Retinal pigment epithelial cell (primary cell): ENCODE results near the gene PPTC7.
"Not testable (repeated sequence)": the region's sequence is repeated elsewhere in the genome, so short reads cannot be mapped to it uniquely, and the experiment has no call there.

ENCODE experiments used
- DNase-seq: peaks from one replicate; pipeline ENCODE4 v3.0.0-alpha.2; 2010; ENCODE audit warnings: low read depth
- H3K4me3 ChIP-seq: 2 replicates; pipeline ENCODE4 v1.5.1; 2011; ENCODE audit warnings: mild to moderate bottlenecking, low read length, control low read depth, moderate library complexity
- TF ChIP-seq, protein P1 (sequence below): conservative IDR thresholded peaks from 2 replicates; pipeline ENCODE4 v1.5.1; 2011; ENCODE audit warnings: low read depth, low read length, control low read depth, inconsistent platforms

The PPTC7 gene

GRCh38 chr12:110528277-110528839 lies 54.8 kb downstream of the PPTC7 start:
- no peak for DNase-seq
- no peak overlapping the region for H3K4me3 ChIP-seq
- TF ChIP-seq, protein P1, sequence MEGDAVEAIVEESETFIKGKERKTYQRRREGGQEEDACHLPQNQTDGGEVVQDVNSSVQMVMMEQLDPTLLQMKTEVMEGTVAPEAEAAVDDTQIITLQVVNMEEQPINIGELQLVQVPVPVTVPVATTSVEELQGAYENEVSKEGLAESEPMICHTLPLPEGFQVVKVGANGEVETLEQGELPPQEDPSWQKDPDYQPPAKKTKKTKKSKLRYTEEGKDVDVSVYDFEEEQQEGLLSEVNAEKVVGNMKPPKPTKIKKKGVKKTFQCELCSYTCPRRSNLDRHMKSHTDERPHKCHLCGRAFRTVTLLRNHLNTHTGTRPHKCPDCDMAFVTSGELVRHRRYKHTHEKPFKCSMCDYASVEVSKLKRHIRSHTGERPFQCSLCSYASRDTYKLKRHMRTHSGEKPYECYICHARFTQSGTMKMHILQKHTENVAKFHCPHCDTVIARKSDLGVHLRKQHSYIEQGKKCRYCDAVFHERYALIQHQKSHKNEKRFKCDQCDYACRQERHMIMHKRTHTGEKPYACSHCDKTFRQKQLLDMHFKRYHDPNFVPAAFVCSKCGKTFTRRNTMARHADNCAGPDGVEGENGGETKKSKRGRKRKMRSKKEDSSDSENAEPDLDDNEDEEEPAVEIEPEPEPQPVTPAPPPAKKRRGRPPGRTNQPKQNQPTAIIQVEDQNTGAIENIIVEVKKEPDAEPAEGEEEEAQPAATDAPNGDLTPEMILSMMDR, result no peak

DNA sequence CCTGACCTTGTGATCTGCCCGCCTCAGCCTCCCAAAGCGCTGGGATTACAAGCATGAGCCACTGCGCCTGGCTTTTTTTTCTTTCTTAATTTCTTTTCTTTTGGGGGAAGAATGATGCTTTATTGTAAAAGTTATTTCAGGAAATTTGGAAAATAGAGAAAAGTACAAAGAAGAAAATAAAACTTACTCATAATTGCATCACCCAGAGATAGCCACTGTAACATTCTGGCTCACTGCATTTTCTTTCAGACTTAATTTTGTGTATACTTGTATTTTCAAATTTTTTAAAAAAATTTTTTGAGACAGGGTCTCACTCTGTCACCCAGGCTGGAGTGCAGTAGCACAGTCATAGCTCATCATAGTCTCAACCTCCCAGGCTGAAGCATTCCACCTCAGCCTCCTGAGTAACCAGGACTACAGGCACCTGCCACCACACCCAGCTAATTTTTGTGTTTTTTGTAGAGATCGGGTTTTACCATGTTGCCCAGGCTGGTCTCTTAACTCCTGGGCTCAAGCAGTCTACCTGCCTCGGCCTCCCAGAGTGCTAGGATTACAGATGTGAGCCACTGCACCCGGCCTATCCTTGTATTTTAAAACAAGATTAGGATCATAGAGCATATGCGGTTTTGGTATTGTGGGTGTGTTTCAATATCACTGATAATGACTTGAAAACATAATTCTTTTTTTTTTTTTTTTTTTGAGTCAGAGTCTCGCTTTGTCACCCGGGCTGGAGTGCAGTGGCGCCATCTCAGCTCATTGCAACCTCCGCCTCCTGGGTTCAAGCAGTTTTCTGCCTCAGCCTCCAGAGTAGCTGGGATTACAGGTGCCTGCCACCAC lies 62.0 kb downstream of the PPTC7 start:
- DNase-seq, result not testable (repeated sequence)

GRCh38 chr12:110518014-110518413 lies 65.1 kb downstream of the PPTC7 start:
- not testable (repeated sequence) for H3K4me3 ChIP-seq, DNase-seq

More for the DNA sequence above, 62.0 kb downstream of the PPTC7 start:
- H3K4me3 ChIP-seq, result not testable (repeated sequence)

DNA sequence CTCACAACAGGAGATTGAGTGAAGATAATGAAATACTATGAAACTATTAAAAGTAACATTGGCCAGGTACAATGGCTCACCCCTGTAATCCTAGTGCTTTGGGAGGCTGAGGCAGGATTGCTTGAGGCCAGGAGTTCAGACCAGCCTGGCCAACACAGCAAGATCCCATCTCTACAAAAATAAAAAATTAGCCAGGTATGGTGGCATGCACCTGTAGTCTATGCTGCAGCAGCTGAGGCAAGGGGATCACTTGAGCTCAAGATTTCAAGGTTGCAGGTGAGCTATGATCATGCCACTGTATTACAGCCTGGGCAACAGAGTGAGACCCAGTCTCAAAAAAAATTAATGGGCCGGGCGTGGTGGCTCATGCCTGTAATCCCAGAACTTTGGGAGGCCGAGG lies 66.1 kb downstream of the PPTC7 start:
- TF ChIP-seq, protein P1, result no peak
- no peak for DNase-seq
- no peak overlapping the region for H3K4me3 ChIP-seq

DNA sequence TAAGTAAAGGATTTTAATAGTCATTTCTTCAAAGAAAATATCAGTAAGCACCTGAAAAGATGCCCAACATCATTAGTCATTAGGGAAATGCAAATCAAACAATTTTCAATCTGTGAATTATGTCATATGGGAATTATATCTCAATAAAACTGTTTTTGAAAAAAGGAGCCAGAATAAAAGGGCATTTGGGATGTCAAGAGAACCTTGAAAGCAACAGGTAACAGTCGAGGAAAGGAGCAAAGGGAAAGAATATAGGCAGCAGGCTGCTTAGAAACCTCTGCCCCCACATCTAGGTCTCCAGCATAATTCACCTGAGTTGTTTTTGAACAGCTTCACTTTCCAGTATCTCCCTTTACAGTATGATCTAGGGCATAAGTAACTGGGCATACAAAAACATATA lies 68.8 kb downstream of the PPTC7 start:
- TF ChIP-seq, protein P1, result no peak
- no peak for DNase-seq
- no peak overlapping the region for H3K4me3 ChIP-seq

DNA sequence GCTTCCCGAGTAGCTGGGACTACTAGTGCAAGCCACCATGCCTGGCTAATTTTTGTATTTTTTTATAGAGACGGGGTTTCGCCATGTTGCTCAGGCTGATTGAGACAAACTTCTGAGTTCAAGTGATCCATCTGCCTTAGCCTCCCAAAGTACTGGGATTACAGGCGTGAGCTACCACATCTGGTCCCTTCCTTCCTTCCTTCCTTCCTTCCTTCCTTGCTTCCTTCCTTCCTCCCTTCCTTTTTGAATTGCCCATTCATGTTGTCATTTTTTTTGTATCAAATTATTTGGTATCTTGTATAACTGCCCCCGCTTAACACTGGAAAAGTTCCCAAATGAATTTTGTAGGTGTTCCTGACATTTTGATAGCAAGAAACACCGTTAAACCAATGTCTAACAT lies 69.3 kb downstream of the PPTC7 start:
- no peak overlapping the region for H3K4me3 ChIP-seq
- TF ChIP-seq, protein P1, result no peak
- DNase-seq, result no peak

DNA sequence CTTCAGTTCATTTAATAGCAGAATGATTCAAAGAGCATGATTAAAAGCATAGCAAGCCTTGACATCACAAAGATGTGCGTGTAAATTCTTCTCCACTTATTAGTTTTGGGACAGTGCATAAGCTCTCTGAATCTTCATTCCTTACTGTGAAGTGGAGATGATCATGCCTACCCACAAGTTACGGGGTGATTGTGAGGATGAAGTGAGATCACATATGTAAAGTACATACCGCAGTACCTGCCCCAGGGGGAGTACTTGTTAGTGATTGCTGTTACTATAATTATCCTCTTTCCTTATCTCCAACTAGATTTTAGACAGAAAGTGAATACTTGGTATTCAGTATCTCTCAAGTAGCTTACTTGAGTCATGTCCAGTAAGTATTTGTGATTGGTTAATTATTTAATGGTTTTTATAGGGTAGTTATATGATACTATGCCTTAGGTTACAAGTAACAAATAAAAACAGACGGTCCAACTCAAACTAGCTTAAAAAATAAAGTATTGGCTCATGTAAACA lies 75.0 kb downstream of the PPTC7 start:
- DNase-seq, result no peak
- H3K4me3 ChIP-seq, result no peak overlapping the region
- TF ChIP-seq, protein P1, result no peak

DNA sequence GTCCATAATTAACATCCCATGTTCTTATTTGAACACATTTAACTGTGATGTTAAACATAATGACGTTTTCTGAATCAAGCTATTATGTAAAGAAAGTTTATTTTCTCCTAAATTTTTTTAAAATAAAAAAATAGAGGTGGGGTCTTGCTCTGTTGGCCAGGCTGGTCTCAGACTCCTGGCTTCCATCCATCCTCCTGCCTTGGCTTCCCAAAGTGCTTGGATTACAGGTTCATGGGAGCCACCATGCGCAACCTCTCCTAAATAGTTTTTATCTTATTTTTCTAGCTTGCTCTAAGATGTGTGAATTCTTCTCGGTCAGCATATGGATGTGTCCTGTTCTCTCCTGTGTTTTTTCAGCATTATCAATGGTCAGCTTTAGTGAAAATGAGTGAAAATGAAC lies 77.8 kb downstream of the PPTC7 start:
- no peak for DNase-seq
- TF ChIP-seq, protein P1, result no peak

More for the DNA sequence above, 77.8 kb downstream of the PPTC7 start:
- no peak overlapping the region for H3K4me3 ChIP-seq
